NCI-H2081 treated with DMSO at 0.1 percent for 48 hours (cell line): ENCODE data around the gene KCNMB2.

Experiments
- DNase-seq: peaks from one replicate; lab custom pipeline; 2025; lab: John Stamatoyannopoulos, UW

Gene KCNMB2

GRCh38 chr3:178754852-178755510 lies 218.7 kb downstream of the KCNMB2 start:
- DNase-seq: no peak

- no peak for DNase-seq
These were observed 224.8 kb downstream of the KCNMB2 start for GRCh38 chr3:178761024-178761423.

- DNase-seq: no peak
These were observed 225.2 kb downstream of the KCNMB2 start for GRCh38 chr3:178761461-178761860.

- no peak for DNase-seq
These were observed 226.1 kb downstream of the KCNMB2 start for GRCh38 chr3:178762385-178762784.

- DNase-seq: no peak
These were observed 229.2 kb downstream of the KCNMB2 start for GRCh38 chr3:178765472-178765871.

- no peak for DNase-seq
These were observed 231.3 kb downstream of the KCNMB2 start for GRCh38 chr3:178767581-178767980.

GRCh38 chr3:178768072-178768864 lies 232.0 kb downstream of the KCNMB2 start:
- no peak for DNase-seq

GRCh38 chr3:178771511-178771910 lies 235.3 kb downstream of the KCNMB2 start:
- DNase-seq: no peak

GRCh38 chr3:178772746-178773145 lies 236.5 kb downstream of the KCNMB2 start:
- DNase-seq: no peak

GRCh38 chr3:178773358-178773757 lies 237.1 kb downstream of the KCNMB2 start:
- DNase-seq: no peak

- DNase-seq: no peak
These were observed 241.6 kb downstream of the KCNMB2 start for GRCh38 chr3:178777718-178778411.

- DNase-seq: peak; percentile 93
These were observed 242.4 kb downstream of the KCNMB2 start for GRCh38 chr3:178778589-178778988.

GRCh38 chr3:178785961-178786360 lies 249.7 kb downstream of the KCNMB2 start:
- no peak for DNase-seq

- DNase-seq: no peak
These were observed 251.7 kb downstream of the KCNMB2 start for GRCh38 chr3:178787960-178788359.

- no peak for DNase-seq
These were observed 258.5 kb downstream of the KCNMB2 start for GRCh38 chr3:178794711-178795110.

- DNase-seq: no peak
These were observed 259.1 kb downstream of the KCNMB2 start for GRCh38 chr3:178795349-178795748.

GRCh38 chr3:178802259-178802658 lies 266.0 kb downstream of the KCNMB2 start:
- DNase-seq: no peak

GRCh38 chr3:178802993-178803693 lies 266.9 kb downstream of the KCNMB2 start:
- peak; percentile 99 for DNase-seq

GRCh38 chr3:178804606-178805005 lies 268.4 kb downstream of the KCNMB2 start:
- DNase-seq: no peak

- no peak for DNase-seq
These were observed 269.5 kb downstream of the KCNMB2 start for GRCh38 chr3:178805741-178806140.

- DNase-seq: no peak
These were observed 270.4 kb downstream of the KCNMB2 start for GRCh38 chr3:178806651-178807050.

GRCh38 chr3:178807694-178808093 lies 271.5 kb downstream of the KCNMB2 start:
- DNase-seq: no peak
